NCI-H146 (cell line): Measurements from ENCODE around the gene GGA2.

Experiments
- DNase-seq: peaks from one replicate; lab custom pipeline; 2025; lab: John Stamatoyannopoulos, UW

The GGA2 gene

GRCh38 chr16:23414731-23415130, 95.6 kb downstream of the GGA2 start:
- no peak for DNase-seq
